ENCODE data around the gene CETN1.

The CETN1 gene

DNA sequence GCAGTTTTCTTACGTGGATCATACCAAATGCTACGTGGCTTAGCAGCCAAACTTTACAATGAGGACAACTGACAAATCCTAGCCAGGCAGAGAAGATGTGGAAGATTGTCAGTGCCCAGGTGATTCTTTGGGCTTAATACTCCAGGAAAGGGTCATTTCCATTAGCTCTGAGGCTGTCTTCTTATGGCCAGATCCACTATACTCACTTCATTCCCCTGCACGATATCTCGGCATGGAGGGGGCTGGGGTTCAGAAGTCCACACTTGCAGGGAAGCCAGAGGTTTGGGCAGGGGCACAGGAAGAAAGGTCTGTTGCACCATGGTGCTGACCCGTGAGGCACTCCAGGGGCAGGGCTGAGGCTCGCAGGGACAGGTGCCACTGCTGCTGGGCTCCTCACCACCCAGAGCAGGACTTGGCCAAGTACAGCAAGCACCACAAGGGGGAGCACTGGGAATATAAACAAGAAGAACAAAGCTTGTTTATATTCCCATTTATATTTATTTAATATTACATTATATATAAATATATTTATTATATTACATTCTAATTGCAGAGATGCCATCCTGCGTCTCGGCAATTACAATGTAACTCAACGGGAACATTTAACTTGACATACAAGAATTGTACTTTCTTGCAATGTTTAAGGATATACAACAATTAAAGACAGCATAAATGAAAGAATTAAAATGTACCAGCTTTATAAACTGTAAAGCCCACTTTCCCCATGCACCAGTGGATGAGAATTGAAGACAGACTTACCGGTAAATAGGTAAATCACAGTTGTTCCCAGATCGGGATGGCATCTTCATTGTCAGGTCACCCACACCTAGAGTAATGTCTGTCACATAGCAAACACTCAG lies 43.8 kb downstream of the CETN1 start:
- DNase-seq (ENCODE audit: low spot score): peak; percentile 67

DNA sequence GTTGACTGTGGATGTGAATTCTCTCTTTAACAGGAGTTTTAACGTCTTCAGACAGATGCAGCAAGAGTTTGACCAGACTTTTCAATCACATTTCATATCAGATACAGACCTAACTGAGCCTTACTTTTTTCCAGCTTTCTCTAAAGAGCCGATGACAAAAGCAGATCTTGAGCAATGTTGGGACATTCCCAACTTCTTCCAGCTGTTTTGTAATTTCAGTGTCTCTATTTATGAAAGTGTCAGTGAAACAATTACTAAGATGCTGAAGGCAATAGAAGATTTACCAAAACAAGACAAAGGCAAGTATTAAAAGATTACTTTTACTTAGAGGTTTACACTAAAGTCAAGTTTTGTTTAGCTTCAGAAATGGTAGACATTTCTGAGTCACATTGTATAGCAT lies 47.1 kb downstream of the CETN1 start:
- DNase-seq (ENCODE audit: low spot score): no peak

DNA sequence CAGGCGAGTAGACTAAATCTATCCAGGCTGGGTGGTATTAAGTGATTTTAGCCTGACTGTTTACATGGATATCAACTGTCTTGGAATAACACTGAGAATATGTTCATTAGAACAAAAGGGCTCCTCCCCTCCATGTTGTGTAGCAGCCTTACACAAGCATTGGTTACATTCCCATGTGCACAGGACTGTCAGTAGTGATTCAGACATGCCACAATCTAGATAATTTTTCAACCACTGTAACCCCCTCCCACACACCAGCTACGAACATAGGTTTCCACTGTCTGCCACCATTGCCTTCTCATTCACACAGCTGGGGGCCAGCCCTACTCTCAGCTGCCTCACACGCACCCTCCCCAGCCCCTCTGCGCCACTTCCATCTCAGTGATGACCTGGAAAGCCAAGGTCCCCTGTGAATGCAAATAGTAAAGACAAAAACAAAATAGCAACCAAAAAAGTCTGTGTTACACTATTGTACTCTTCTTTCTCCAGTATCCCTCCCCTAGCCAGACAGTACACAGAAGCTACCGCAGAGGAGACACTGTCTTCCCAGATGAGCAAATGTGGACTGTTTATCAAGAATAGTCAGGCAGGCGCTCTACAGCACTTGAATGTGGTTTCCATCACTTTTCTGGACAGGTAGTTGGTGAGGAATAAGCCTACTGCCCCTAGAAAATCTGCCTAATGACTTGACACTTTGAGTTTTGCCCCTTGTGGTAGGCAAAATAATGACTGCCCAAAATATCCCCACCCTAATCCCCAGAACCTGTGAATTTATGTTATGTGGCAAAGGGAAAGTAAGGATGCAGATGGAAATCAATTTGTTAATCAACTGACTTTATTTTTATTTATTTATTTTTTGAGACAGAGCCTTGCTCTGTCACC lies 49.3 kb downstream of the CETN1 start:
- DNase-seq (ENCODE audit: low spot score): no peak

DNA sequence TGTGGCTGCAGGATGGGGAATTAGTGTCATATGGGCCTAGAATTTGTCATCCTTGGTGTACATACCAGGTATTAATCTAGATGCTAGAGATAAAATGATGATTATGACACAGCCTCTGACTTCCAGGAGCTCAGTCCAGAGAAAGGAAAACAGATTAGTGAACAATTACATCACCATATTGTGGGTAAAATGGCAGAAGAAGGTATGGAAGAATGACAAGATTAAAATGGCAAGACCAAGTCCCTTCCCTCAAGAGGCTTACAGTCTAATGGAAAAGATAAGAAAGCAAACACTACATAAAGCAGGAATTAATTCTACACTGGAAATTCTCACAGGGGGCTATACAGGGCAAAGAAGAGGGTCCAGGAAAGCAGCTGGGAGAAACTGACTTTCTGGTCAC lies 51.4 kb downstream of the CETN1 start:
- no peak for DNase-seq (ENCODE audit: low spot score)

Measured in LoVo (cell line).